ENCODE data around the gene CSF3R. TPM values are rescaled to one million over a fixed set of nuclear protein-coding genes. Genes with fewer than 3 reads are reported as not detected.
A peak's percentile ranks its signal among the peaks of the same experiment; 100 is the strongest.

CSF3R gene
- polyA plus RNA-seq, 3 donors = 270 to 1,537 (median 447) TPM

DNA sequence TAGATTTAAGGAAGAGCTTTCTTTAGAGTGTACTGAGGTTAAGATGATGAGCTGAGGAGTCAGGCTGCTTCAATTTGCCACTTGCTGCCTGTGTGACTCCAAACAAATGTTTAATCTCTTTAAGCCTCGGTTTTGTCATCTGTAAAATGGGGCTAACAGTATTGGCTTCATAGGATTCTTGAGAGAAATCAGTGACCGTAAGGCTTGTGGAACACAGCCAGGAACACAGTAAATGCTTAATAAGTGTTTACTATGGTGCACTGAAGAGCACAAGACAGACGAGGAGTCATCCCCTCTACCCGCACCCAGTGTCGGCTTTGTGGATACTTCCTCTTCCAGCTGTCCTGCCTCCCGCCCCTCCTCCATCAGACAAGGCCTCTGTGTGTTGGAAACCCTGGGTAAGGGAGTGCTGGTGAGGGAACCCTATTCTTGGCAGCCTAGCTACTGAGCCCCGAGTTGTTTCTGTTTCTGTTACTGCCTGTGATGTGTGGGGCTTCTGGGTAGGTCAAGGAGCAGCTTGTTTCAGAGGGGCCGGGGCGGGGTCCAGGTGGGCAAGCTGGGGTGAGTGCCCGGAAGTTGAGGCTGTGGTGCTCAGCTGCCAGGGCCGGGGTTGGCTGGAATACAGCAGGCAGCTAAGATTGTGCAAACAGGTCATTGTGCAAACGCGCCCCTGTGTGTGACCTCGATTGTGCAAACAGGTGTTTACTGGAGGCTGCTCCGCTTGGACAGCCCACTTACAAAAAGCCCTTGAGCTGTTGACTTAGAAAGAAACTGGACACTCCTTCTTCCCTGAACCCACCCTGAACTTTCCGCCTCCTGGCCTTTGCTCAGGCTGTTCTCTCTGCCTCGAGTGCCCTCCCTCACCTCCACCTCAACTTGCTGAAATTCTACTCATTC, 4.0 kb upstream of the CSF3R start:
- no peaks in the 10 kb centered on the region for H3K9me3 ChIP-seq (replicated peaks in 1 of 2; ENCODE audit: control insufficient read depth in 1 of 2, insufficient read depth in 1 of 2, low read length in 2 of 2)
- peaks cover 0 to 3% (median 0%) of the 10 kb centered on the region in 7 donors for H3K9me3 Mint-ChIP-seq
- H3K4me3 Mint-ChIP-seq = peak overlapping the region; percentile 21 to 86
- peak overlapping the region; percentile 64 for H3K4me2 ChIP-seq (replicated peaks; ENCODE audit: extremely low read depth, low read length, poor library complexity, severe bottlenecking)
- H2AFZ ChIP-seq (ENCODE audit: insufficient read depth, low read depth, low read length, poor library complexity, severe bottlenecking) = peak overlapping the region; percentile 61
- no peaks in the 10 kb centered on the region for H3K36me3 ChIP-seq (replicated peaks in 1 of 2; ENCODE audit: control insufficient read depth in 1 of 2, insufficient read depth in 2 of 2, low read length in 2 of 2)
- peak; percentile 90 to 96 (median 95) for DNase-seq
- peaks cover 0 to 5% (median 0%) of the 10 kb centered on the region in 3 donors for H3K27me3 Mint-ChIP-seq (ENCODE audit: low read depth in 3 of 3)
- H3K79me2 ChIP-seq (ENCODE audit: insufficient read depth, low read length) = peaks cover 15% of the 10 kb centered on the region
- no peaks in the 10 kb centered on the region for H4K20me1 ChIP-seq (ENCODE audit: insufficient read depth, low read length)
- H3K4me1 Mint-ChIP-seq = peaks cover 77% of the 10 kb centered on the region
- H3K4me1 ChIP-seq (ENCODE audit: control insufficient read depth in 1 of 2, insufficient read depth in 2 of 2, low read length in 2 of 2) = peaks cover 67 to 74% of the 10 kb centered on the region in 2 donors
- intact Hi-C loops (cut with micrococcal nuclease) = loop anchor here in 1 of 2 donors (2.0 kb wide), 1 partner anchor 22 kb away; the partner anchor contains the start of gene MRPS15
- H3K4me3 ChIP-seq (replicated peaks in 1 of 3; ENCODE audit: low read depth in 2 of 3, low read length in 3 of 3) = peak overlapping the region; percentile 3 to 64 (median 13)
- TF ChIP-seq, protein P1, sequence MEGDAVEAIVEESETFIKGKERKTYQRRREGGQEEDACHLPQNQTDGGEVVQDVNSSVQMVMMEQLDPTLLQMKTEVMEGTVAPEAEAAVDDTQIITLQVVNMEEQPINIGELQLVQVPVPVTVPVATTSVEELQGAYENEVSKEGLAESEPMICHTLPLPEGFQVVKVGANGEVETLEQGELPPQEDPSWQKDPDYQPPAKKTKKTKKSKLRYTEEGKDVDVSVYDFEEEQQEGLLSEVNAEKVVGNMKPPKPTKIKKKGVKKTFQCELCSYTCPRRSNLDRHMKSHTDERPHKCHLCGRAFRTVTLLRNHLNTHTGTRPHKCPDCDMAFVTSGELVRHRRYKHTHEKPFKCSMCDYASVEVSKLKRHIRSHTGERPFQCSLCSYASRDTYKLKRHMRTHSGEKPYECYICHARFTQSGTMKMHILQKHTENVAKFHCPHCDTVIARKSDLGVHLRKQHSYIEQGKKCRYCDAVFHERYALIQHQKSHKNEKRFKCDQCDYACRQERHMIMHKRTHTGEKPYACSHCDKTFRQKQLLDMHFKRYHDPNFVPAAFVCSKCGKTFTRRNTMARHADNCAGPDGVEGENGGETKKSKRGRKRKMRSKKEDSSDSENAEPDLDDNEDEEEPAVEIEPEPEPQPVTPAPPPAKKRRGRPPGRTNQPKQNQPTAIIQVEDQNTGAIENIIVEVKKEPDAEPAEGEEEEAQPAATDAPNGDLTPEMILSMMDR (IDR thresholded peaks at IDR 0.05) = no peak
- H3K27ac Mint-ChIP-seq = peak overlapping the region; percentile 98 to 100 (median 99)
- H3K27ac ChIP-seq (ENCODE audit: low read depth in 1 of 2, low read length in 2 of 2) = peak overlapping the region; percentile 94 to 99
- H3K9ac ChIP-seq (ENCODE audit: insufficient read depth, low read length, poor library complexity, severe bottlenecking) = peak overlapping the region; percentile 62
- WGBS (ENCODE audit: insufficient coverage) = under 1% methylated on average over 12 of the region's 17 CpGs
- H3K27me3 ChIP-seq (ENCODE audit: control insufficient read depth in 2 of 2, insufficient read depth in 2 of 2, low read length in 2 of 2) = no peaks in the 10 kb centered on the region
- peaks cover under 1 to 11% of the 10 kb centered on the region in 2 donors for H3K36me3 Mint-ChIP-seq

- Histone ChIP-seq H3K27ac (ENCODE audit: low read depth in 1 of 2, low read length in 2 of 2) (peak overlapping the region; percentile 94 to 99), H3K4me3 (replicated peaks in 1 of 3; ENCODE audit: low read depth in 2 of 3, low read length in 3 of 3) (peak overlapping the region in 1 of 3 experiments; percentile 64), H3K4me1 (ENCODE audit: control insufficient read depth in 1 of 2, insufficient read depth in 2 of 2, low read length in 2 of 2) (peaks cover 73 to 80% of the 10 kb centered on the region in 2 donors), H3K79me2 (ENCODE audit: insufficient read depth, low read length) (peaks cover 21% of the 10 kb centered on the region), H3K4me2 (replicated peaks; ENCODE audit: extremely low read depth, low read length, poor library complexity, severe bottlenecking) (peak overlapping the region; percentile 64), H2AFZ (ENCODE audit: insufficient read depth, low read depth, low read length, poor library complexity, severe bottlenecking) (no peak overlapping the region), H3K9me3 (replicated peaks in 1 of 2; ENCODE audit: control insufficient read depth in 1 of 2, insufficient read depth in 1 of 2, low read length in 2 of 2) (no peaks in the 10 kb centered on the region), H4K20me1 (ENCODE audit: insufficient read depth, low read length) (peaks cover 2% of the 10 kb centered on the region), H3K9ac (ENCODE audit: insufficient read depth, low read length, poor library complexity, severe bottlenecking) (peak overlapping the region; percentile 62), H3K36me3 (replicated peaks in 1 of 2; ENCODE audit: control insufficient read depth in 1 of 2, insufficient read depth in 2 of 2, low read length in 2 of 2) (peaks cover 2 to 3% of the 10 kb centered on the region in 2 donors), H3K27me3 (ENCODE audit: control insufficient read depth in 2 of 2, insufficient read depth in 2 of 2, low read length in 2 of 2) (no peaks in the 10 kb centered on the region)
- H3K4me1 Mint-ChIP-seq = peaks cover 82% of the 10 kb centered on the region
- intact Hi-C loops (cut with micrococcal nuclease) = loop anchor here in 1 of 2 donors (2.0 kb wide), 1 partner anchor 21 kb away; the partner anchor contains the start of gene MRPS15
- peaks cover 5 to 17% of the 10 kb centered on the region in 2 donors for H3K36me3 Mint-ChIP-seq
- H3K27ac Mint-ChIP-seq = peak overlapping the region; percentile 98 to 100 (median 99)
- H3K27me3 Mint-ChIP-seq (ENCODE audit: low read depth in 3 of 3) = peaks cover 0 to 5% (median 0%) of the 10 kb centered on the region in 3 donors
- H3K4me3 Mint-ChIP-seq = peak overlapping the region; percentile 21 to 86
- peaks cover 0 to 4% (median 0%) of the 10 kb centered on the region in 7 donors for H3K9me3 Mint-ChIP-seq
- no peak for DNase-seq
- TF ChIP-seq, protein P1 (IDR thresholded peaks at IDR 0.05) = no peak
- WGBS (ENCODE audit: insufficient coverage) = no CpG with 5 or more reads among the region's 2 CpGs
These were observed 3.4 kb upstream of the CSF3R start for GRCh38 chr1:36486093-36486438.
